LNCAP (cell line): ENCODE data around the gene HDAC9.
A peak's percentile ranks its signal among the peaks of the same experiment; 100 is the strongest.

Experiments
- CTCF ChIP-seq: fragments of 450-650 bp; IDR thresholded peaks from 2 replicates; pipeline ENCODE4 v1.5.1; 2017; ENCODE audit warnings: mild to moderate bottlenecking

The HDAC9 gene

GRCh38 chr7:18559756-18560155 is 64.2 kb downstream of the HDAC9 start:
- no peak for TF ChIP-seq CTCF

- TF ChIP-seq CTCF: no peak
These were observed 69.2 kb downstream of the HDAC9 start for GRCh38 chr7:18564779-18565178.

- TF ChIP-seq CTCF: no peak
These were observed 69.8 kb downstream of the HDAC9 start for GRCh38 chr7:18565337-18565736.

GRCh38 chr7:18566205-18566604 is 70.7 kb downstream of the HDAC9 start:
- TF ChIP-seq CTCF: no peak

GRCh38 chr7:18566829-18567228 is 71.3 kb downstream of the HDAC9 start:
- no peak for TF ChIP-seq CTCF

- no peak for TF ChIP-seq CTCF
These were observed 74.9 kb downstream of the HDAC9 start for GRCh38 chr7:18570441-18570840.

- TF ChIP-seq CTCF: peak; percentile 74
These were observed 75.4 kb downstream of the HDAC9 start for GRCh38 chr7:18570890-18571478.

GRCh38 chr7:18572154-18572553 is 76.6 kb downstream of the HDAC9 start:
- no peak for TF ChIP-seq CTCF
